ENCODE data around the gene IDH3B. TPM values are rescaled to one million over a fixed set of nuclear protein-coding genes. Genes with fewer than 3 reads are reported as not detected.

Gene IDH3B
- total RNA-seq, 2 donors from 2014 or later = 112 to 135 TPM

GRCh38 chr20:2658414-2659354 lies 5.3 kb downstream of the IDH3B start:
- peak overlapping the region; percentile 75 for H3K4me3 Mint-ChIP-seq
- H3K36me3 Mint-ChIP-seq (ENCODE audit: low read depth) = peaks cover 20% of the 10 kb centered on the region
- DNase-seq (no peak), ATAC-seq (peak; percentile 22)
- peaks cover 46% of the 10 kb centered on the region for H3K4me1 Mint-ChIP-seq
- no peaks in the 10 kb centered on the region for H3K27me3 Mint-ChIP-seq
- H3K9me3 ChIP-seq (ENCODE audit: control insufficient read depth, low read length, poor library complexity, severe bottlenecking) = no peaks in the 10 kb centered on the region
- peak overlapping the region; percentile 88 for H3K27ac Mint-ChIP-seq

- ATAC-seq (no peak), DNase-seq (no peak)
- Mint-ChIP-seq H3K27ac (no peak overlapping the region), H3K4me1 (peaks cover 41% of the 10 kb centered on the region), H3K4me3 (no peak overlapping the region), H3K27me3 (no peaks in the 10 kb centered on the region), H3K36me3 (ENCODE audit: low read depth) (peaks cover 20% of the 10 kb centered on the region)
- no peaks in the 10 kb centered on the region for H3K9me3 ChIP-seq (ENCODE audit: control insufficient read depth, low read length, poor library complexity, severe bottlenecking)
Measured at GRCh38 chr20:2657674-2658073, 6.3 kb downstream of the IDH3B start.

- Mint-ChIP-seq H3K4me1 (peaks cover 39% of the 10 kb centered on the region), H3K27me3 (no peaks in the 10 kb centered on the region), H3K36me3 (ENCODE audit: low read depth) (peaks cover 19% of the 10 kb centered on the region), H3K27ac (no peak overlapping the region), H3K4me3 (no peak overlapping the region)
- DNase-seq = no peak
- ATAC-seq = no peak
- H3K9me3 ChIP-seq (ENCODE audit: control insufficient read depth, low read length, poor library complexity, severe bottlenecking) = no peaks in the 10 kb centered on the region
Measured at GRCh38 chr20:2657241-2657640, 6.8 kb downstream of the IDH3B start.

GRCh38 chr20:2656471-2657117 lies 7.4 kb downstream of the IDH3B start:
- no peaks in the 10 kb centered on the region for H3K9me3 ChIP-seq (ENCODE audit: control insufficient read depth, low read length, poor library complexity, severe bottlenecking)
- no peak for ATAC-seq
- Mint-ChIP-seq H3K27ac (no peak overlapping the region), H3K4me1 (peaks cover 34% of the 10 kb centered on the region), H3K4me3 (no peak overlapping the region), H3K36me3 (ENCODE audit: low read depth) (peaks cover 14% of the 10 kb centered on the region), H3K27me3 (no peaks in the 10 kb centered on the region)
- no peak for DNase-seq

GRCh38 chr20:2655331-2656116 lies 8.5 kb downstream of the IDH3B start:
- DNase-seq (no peak), ATAC-seq (no peak)
- H3K27me3 Mint-ChIP-seq = no peaks in the 10 kb centered on the region
- H3K4me3 Mint-ChIP-seq = no peak overlapping the region
- peak overlapping the region; percentile 91 for H3K27ac Mint-ChIP-seq
- H3K9me3 ChIP-seq (ENCODE audit: control insufficient read depth, low read length, poor library complexity, severe bottlenecking) = no peaks in the 10 kb centered on the region
- peaks cover 32% of the 10 kb centered on the region for H3K4me1 Mint-ChIP-seq
- H3K36me3 Mint-ChIP-seq (ENCODE audit: low read depth) = peaks cover 12% of the 10 kb centered on the region

- Mint-ChIP-seq H3K27me3 (no peaks in the 10 kb centered on the region), H3K4me3 (peak overlapping the region; percentile 91), H3K27ac (peak overlapping the region; percentile 91), H3K36me3 (ENCODE audit: low read depth) (peaks cover 11% of the 10 kb centered on the region), H3K4me1 (peaks cover 32% of the 10 kb centered on the region)
- ATAC-seq (no peak), DNase-seq (no peak)
- no peaks in the 10 kb centered on the region for H3K9me3 ChIP-seq (ENCODE audit: control insufficient read depth, low read length, poor library complexity, severe bottlenecking)
Measured at GRCh38 chr20:2654831-2655230, 9.2 kb downstream of the IDH3B start.

- DNase-seq = no peak
- H3K36me3 Mint-ChIP-seq (ENCODE audit: low read depth) = peaks cover 8% of the 10 kb centered on the region
- H3K27ac Mint-ChIP-seq = peak overlapping the region; percentile 91
- no peak for ATAC-seq
- H3K9me3 ChIP-seq (ENCODE audit: control insufficient read depth, low read length, poor library complexity, severe bottlenecking) = no peaks in the 10 kb centered on the region
- peak overlapping the region; percentile 91 for H3K4me3 Mint-ChIP-seq
- H3K4me1 Mint-ChIP-seq = peaks cover 28% of the 10 kb centered on the region
- no peaks in the 10 kb centered on the region for H3K27me3 Mint-ChIP-seq
Measured at GRCh38 chr20:2654384-2654822, 9.6 kb downstream of the IDH3B start.

- ATAC-seq = no peak
- H3K36me3 Mint-ChIP-seq (ENCODE audit: low read depth) = peaks cover 4% of the 10 kb centered on the region
- H3K4me1 Mint-ChIP-seq = peaks cover 23% of the 10 kb centered on the region
- H3K27me3 Mint-ChIP-seq = no peaks in the 10 kb centered on the region
- H3K4me3 Mint-ChIP-seq = peak overlapping the region; percentile 91
- peak overlapping the region; percentile 91 for H3K27ac Mint-ChIP-seq
- no peaks in the 10 kb centered on the region for H3K9me3 ChIP-seq (ENCODE audit: control insufficient read depth, low read length, poor library complexity, severe bottlenecking)
- no peak for DNase-seq
Measured at GRCh38 chr20:2653556-2654383, 10.2 kb downstream of the IDH3B start.

GRCh38 chr20:2652724-2653555 lies 11.1 kb downstream of the IDH3B start:
- Mint-ChIP-seq H3K4me3 (peak overlapping the region; percentile 91), H3K27me3 (no peaks in the 10 kb centered on the region), H3K4me1 (peaks cover 20% of the 10 kb centered on the region), H3K27ac (peak overlapping the region; percentile 91), H3K36me3 (ENCODE audit: low read depth) (no peaks in the 10 kb centered on the region)
- no peak for DNase-seq
- ATAC-seq = peak; percentile 60
- no peaks in the 10 kb centered on the region for H3K9me3 ChIP-seq (ENCODE audit: control insufficient read depth, low read length, poor library complexity, severe bottlenecking)

GRCh38 chr20:2651772-2652723 lies 12.0 kb downstream of the IDH3B start, which contains the start of gene NOP56:
Gene NOP56, plus strand, starts transcription at chr20:2652632. Its CDS starts 29 bp downstream, at chr20:2652661.
- no peaks in the 10 kb centered on the region for H3K27me3 Mint-ChIP-seq
- H3K27ac Mint-ChIP-seq = peak within 1 kb of the TSS; percentile 91
- peaks cover 20% of the 10 kb centered on the region for H3K4me1 Mint-ChIP-seq
- H3K9me3 ChIP-seq (ENCODE audit: control insufficient read depth, low read length, poor library complexity, severe bottlenecking) = no peaks in the 10 kb centered on the region
- peak within 1 kb of the TSS; percentile 91 for H3K4me3 Mint-ChIP-seq
- DNase-seq = peak; percentile 90 to 97 (median 94)
- no peaks in the 10 kb centered on the region for H3K36me3 Mint-ChIP-seq (ENCODE audit: low read depth)
- ATAC-seq = peak; percentile 91

GRCh38 chr20:2643708-2644107 lies 20.3 kb downstream of the IDH3B start:
- no peaks in the 10 kb centered on the region for H3K9me3 ChIP-seq (ENCODE audit: control insufficient read depth, low read length, poor library complexity, severe bottlenecking)
- Mint-ChIP-seq H3K27me3 (no peaks in the 10 kb centered on the region), H3K4me3 (no peak overlapping the region), H3K4me1 (no peaks in the 10 kb centered on the region), H3K27ac (no peak overlapping the region), H3K36me3 (ENCODE audit: low read depth) (no peaks in the 10 kb centered on the region)
- ATAC-seq = no peak
- no peak for DNase-seq
